Measurements from ENCODE around the gene PPP1R9A.

The PPP1R9A gene

DNA sequence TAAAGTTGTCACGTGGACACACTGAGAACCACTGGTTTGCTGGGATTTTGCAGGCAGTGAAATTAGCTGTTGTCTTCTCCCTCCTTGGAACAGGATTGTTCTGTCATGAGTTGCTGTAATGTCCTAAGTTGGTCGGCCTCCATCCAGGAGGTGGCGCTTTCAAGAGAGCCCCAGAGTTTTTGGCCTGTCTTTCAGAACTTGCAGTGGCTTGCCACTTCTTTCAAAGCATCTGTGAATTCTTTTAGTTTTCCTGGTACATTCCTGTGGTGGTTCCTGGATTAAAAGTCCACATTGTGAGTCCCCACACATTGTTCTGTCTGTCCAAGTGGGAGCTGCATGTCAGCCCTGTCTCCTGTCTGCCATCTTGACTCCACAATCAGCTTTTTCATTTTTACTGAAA lies 283.1 kb downstream of the PPP1R9A start:
- H3K4me3 ChIP-seq (ENCODE audit: severe bottlenecking): no peak overlapping the region
- peaks cover 4% of the 10 kb centered on the region for H3K27me3 ChIP-seq (ENCODE audit: insufficient read depth, poor library complexity, severe bottlenecking)
- H3K27ac ChIP-seq (ENCODE audit: poor library complexity, severe bottlenecking): no peak overlapping the region
- H3K4me1 ChIP-seq (ENCODE audit: insufficient read depth, poor library complexity, severe bottlenecking): no peaks in the 10 kb centered on the region
- TF ChIP-seq, protein P1, sequence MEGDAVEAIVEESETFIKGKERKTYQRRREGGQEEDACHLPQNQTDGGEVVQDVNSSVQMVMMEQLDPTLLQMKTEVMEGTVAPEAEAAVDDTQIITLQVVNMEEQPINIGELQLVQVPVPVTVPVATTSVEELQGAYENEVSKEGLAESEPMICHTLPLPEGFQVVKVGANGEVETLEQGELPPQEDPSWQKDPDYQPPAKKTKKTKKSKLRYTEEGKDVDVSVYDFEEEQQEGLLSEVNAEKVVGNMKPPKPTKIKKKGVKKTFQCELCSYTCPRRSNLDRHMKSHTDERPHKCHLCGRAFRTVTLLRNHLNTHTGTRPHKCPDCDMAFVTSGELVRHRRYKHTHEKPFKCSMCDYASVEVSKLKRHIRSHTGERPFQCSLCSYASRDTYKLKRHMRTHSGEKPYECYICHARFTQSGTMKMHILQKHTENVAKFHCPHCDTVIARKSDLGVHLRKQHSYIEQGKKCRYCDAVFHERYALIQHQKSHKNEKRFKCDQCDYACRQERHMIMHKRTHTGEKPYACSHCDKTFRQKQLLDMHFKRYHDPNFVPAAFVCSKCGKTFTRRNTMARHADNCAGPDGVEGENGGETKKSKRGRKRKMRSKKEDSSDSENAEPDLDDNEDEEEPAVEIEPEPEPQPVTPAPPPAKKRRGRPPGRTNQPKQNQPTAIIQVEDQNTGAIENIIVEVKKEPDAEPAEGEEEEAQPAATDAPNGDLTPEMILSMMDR (IDR thresholded peaks at IDR 0.05; ENCODE audit: poor library complexity, severe bottlenecking): no peak
- ATAC-seq (ENCODE audit: low read depth): no peak
- H3K9me3 ChIP-seq (ENCODE audit: severe bottlenecking): no peaks in the 10 kb centered on the region
- DNase-seq (ENCODE audit: low spot score): no peak
- H3K36me3 ChIP-seq (ENCODE audit: low read depth): no peaks in the 10 kb centered on the region

DNA sequence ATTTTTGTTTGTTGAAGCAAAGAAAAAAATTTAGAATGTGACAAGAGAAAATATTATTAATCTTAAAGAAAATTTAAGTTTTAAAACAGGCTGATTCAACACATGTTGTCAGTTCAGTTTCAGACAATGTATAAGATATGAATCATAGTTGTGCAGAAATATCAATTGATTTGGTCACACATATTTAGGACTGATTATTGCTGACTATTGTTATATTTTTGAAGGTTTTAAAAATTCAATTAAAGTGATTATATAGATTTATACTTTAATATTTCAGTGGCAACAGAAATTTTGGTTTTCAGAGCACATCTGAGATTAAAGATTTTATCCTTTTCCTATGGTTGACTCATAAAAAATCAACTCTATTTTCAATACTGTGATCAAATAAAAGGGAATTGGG lies 284.4 kb downstream of the PPP1R9A start:
- ATAC-seq (ENCODE audit: low read depth) (no peak), DNase-seq (ENCODE audit: low spot score) (no peak)
- no peaks in the 10 kb centered on the region for H3K36me3 ChIP-seq (ENCODE audit: low read depth)
- no peak overlapping the region for H3K4me3 ChIP-seq (ENCODE audit: severe bottlenecking)
- H3K27ac ChIP-seq (ENCODE audit: poor library complexity, severe bottlenecking): no peak overlapping the region
- TF ChIP-seq, protein P1 (IDR thresholded peaks at IDR 0.05; ENCODE audit: poor library complexity, severe bottlenecking): no peak
- H3K9me3 ChIP-seq (ENCODE audit: severe bottlenecking): no peaks in the 10 kb centered on the region
- H3K4me1 ChIP-seq (ENCODE audit: insufficient read depth, poor library complexity, severe bottlenecking): no peaks in the 10 kb centered on the region
- H3K27me3 ChIP-seq (ENCODE audit: insufficient read depth, poor library complexity, severe bottlenecking): peaks cover 4% of the 10 kb centered on the region

DNA sequence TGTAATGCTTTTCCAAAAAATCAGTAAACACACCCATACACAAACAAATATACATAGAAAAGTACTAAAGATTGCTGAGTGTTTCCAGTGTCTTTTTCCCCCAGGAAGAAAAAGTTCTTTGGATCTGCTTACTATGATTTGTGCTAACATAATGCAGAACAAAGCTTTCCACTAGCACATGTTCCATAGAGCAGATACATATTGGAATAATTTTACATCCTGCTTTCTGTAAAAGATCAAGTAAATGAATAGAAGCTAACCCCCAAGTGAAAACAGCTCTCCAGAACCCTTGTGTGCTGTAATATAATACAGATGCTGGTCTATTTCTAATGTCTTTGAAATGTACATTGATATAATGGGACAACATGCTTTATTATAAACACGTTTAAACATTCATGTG lies 291.5 kb downstream of the PPP1R9A start:
- Histone ChIP-seq H3K36me3 (ENCODE audit: low read depth) (no peaks in the 10 kb centered on the region), H3K9me3 (ENCODE audit: severe bottlenecking) (no peaks in the 10 kb centered on the region), H3K27ac (ENCODE audit: poor library complexity, severe bottlenecking) (no peak overlapping the region), H3K27me3 (ENCODE audit: insufficient read depth, poor library complexity, severe bottlenecking) (no peaks in the 10 kb centered on the region), H3K4me3 (ENCODE audit: severe bottlenecking) (no peak overlapping the region), H3K4me1 (ENCODE audit: insufficient read depth, poor library complexity, severe bottlenecking) (no peaks in the 10 kb centered on the region)
- DNase-seq (ENCODE audit: low spot score) (no peak), ATAC-seq (ENCODE audit: low read depth) (no peak)
- TF ChIP-seq, protein P1 (IDR thresholded peaks at IDR 0.05; ENCODE audit: poor library complexity, severe bottlenecking): no peak

DNA sequence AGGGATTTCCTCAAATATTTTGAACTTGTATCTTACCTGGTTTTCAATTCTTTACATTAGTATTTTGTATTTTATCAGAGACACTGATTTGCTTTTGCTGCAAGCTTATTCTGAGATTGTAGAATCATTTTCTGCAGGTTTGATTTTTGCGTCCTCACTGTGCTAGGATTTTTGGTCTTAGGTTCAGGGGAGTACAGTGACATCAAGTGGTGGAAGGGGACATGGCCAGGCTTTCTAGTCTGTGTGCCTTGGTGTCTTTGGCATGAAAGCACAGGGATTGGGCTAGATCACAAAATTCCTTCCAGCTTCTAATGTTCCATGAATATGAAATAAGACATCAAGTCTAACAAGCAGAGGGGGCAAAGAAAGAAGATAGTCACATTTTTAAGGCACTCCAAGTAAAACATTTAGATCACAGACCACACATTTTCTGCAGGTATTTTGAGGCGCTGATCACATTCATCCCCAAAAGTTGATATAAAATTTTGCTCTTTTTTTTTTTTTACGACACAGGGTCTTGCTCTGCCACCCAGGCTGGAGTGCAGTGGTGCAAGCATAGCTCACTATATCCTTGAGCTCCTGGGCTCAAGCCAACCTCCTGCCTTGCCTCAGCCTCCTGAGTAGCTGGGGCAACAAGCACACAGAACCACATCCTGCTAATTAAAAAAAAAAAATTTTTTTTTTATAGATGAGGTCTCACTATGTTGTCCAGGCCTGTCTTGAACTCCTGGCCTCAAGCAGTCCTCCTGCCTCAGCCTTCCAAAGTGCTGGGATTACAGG lies 292.6 kb downstream of the PPP1R9A start:
- Histone ChIP-seq H3K4me1 (ENCODE audit: insufficient read depth, poor library complexity, severe bottlenecking) (no peaks in the 10 kb centered on the region), H3K27ac (ENCODE audit: poor library complexity, severe bottlenecking) (no peak overlapping the region), H3K4me3 (ENCODE audit: severe bottlenecking) (no peak overlapping the region), H3K9me3 (ENCODE audit: severe bottlenecking) (no peaks in the 10 kb centered on the region), H3K27me3 (ENCODE audit: insufficient read depth, poor library complexity, severe bottlenecking) (no peaks in the 10 kb centered on the region), H3K36me3 (ENCODE audit: low read depth) (no peaks in the 10 kb centered on the region)
- DNase-seq (ENCODE audit: low spot score): no peak
- peak; percentile 50; the same call in 1 of the 3 replicates for ATAC-seq (ENCODE audit: low read depth)
- TF ChIP-seq, protein P1 (IDR thresholded peaks at IDR 0.05; ENCODE audit: poor library complexity, severe bottlenecking): peak; percentile 62

DNA sequence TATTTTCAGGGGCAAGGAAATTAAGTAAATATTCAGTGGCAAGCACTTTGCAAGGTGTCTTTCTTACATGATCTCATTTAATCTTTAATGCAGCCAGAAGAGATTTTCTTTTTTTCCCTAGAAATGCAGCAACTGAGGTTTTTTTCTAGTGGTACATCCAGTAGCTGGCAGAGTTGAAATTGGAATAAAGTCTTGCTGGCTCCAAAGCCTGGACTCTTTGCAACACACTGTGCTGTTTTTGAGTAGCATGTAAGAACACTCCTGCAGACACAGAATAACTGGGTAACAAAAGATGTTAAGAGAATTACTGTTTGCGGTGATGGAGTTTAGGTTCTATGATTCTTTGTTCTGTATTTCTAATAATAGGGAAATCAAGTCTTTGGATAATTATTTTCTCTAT lies 293.3 kb downstream of the PPP1R9A start:
- no peak for ATAC-seq (ENCODE audit: low read depth)
- TF ChIP-seq, protein P1 (IDR thresholded peaks at IDR 0.05; ENCODE audit: poor library complexity, severe bottlenecking): no peak
- no peak for DNase-seq (ENCODE audit: low spot score)
- H3K9me3 ChIP-seq (ENCODE audit: severe bottlenecking): no peaks in the 10 kb centered on the region
- no peak overlapping the region for H3K4me3 ChIP-seq (ENCODE audit: severe bottlenecking)
- no peaks in the 10 kb centered on the region for H3K36me3 ChIP-seq (ENCODE audit: low read depth)
- no peaks in the 10 kb centered on the region for H3K4me1 ChIP-seq (ENCODE audit: insufficient read depth, poor library complexity, severe bottlenecking)
- no peak overlapping the region for H3K27ac ChIP-seq (ENCODE audit: poor library complexity, severe bottlenecking)
- H3K27me3 ChIP-seq (ENCODE audit: insufficient read depth, poor library complexity, severe bottlenecking): no peaks in the 10 kb centered on the region

All from RWPE2 (cell line).